ENCODE data around the gene MOB3A. TPM values are rescaled to one million over a fixed set of nuclear protein-coding genes. Genes with fewer than 3 reads are reported as not detected.

MOB3A gene
- 31.2 and 36.7 TPM in 2 replicates for total RNA-seq

- H3K4me3 ChIP-seq (ENCODE audit: low read depth, low read length) = peak within 1 kb of the TSS; percentile 76
- DNase-seq (ENCODE audit: low read depth) = peak; percentile 96
- TF ChIP-seq, protein P1, sequence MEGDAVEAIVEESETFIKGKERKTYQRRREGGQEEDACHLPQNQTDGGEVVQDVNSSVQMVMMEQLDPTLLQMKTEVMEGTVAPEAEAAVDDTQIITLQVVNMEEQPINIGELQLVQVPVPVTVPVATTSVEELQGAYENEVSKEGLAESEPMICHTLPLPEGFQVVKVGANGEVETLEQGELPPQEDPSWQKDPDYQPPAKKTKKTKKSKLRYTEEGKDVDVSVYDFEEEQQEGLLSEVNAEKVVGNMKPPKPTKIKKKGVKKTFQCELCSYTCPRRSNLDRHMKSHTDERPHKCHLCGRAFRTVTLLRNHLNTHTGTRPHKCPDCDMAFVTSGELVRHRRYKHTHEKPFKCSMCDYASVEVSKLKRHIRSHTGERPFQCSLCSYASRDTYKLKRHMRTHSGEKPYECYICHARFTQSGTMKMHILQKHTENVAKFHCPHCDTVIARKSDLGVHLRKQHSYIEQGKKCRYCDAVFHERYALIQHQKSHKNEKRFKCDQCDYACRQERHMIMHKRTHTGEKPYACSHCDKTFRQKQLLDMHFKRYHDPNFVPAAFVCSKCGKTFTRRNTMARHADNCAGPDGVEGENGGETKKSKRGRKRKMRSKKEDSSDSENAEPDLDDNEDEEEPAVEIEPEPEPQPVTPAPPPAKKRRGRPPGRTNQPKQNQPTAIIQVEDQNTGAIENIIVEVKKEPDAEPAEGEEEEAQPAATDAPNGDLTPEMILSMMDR (IDR thresholded peaks at IDR 0.05; ENCODE audit: insufficient read depth, low read depth, low read length) = peak; percentile 35
Measured at GRCh38 chr19:2096034-2096479, at the start of gene MOB3A. Gene MOB3A, minus strand, starts transcription at chr19:2096326. Its CDS starts 17,766 bp downstream, at chr19:2078560.

- DNase-seq (ENCODE audit: low read depth) = no peak
- H3K4me3 ChIP-seq (ENCODE audit: low read depth, low read length) = no peak overlapping the region
- TF ChIP-seq, protein P1 (IDR thresholded peaks at IDR 0.05; ENCODE audit: insufficient read depth, low read depth, low read length) = no peak
Measured at GRCh38 chr19:2145831-2146241, 49.7 kb upstream of the MOB3A start.

DNA sequence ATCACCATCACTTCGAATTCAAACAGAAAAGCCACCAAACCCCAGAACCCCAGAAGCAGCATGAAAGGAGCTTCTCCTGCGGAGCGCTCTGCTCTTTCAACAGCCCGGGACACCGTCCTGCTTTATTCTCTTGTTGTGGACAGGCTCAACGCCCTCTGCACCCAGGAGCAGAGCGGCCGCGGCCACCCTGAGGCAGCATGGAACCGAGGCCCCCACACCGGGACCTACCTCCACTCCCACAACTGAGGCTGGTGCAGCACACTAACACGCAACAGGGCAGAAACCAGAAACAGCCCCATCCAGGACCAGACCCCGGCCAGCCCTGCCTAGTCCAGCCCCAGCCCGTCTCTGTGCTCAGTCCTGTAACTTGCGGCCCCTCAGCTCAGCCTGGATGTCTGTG lies 48.1 kb upstream of the MOB3A start:
- TF ChIP-seq, protein P1 (IDR thresholded peaks at IDR 0.05; ENCODE audit: insufficient read depth, low read depth, low read length) = no peak
- H3K4me3 ChIP-seq (ENCODE audit: low read depth, low read length) = no peak overlapping the region
- no peak for DNase-seq (ENCODE audit: low read depth)

GRCh38 chr19:2142173-2142829 lies 46.2 kb upstream of the MOB3A start:
- H3K4me3 ChIP-seq (ENCODE audit: low read depth, low read length) = no peak overlapping the region
- DNase-seq (ENCODE audit: low read depth) = no peak
- TF ChIP-seq, protein P1 (IDR thresholded peaks at IDR 0.05; ENCODE audit: insufficient read depth, low read depth, low read length) = no peak

DNA sequence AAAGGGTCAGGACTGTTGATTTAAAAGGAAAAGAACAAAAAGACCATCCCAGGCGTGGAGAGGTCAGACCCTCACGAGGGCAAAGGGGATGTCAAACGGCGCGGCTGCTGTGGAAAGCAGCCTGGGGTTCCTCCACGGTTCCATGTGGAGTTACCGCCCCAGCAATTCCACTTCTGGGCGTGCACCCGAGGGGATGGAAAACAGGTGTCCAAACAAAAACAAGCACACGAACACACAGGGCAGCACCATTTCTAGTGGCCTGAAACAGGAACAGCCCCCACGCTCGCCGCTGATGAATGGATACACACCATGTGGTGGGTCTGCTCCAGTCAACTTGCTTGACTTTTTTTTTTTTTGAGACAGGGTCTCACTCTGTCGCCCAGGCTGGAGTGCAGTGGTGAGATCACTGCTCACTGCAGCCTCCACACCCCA lies 44.0 kb upstream of the MOB3A start:
- TF ChIP-seq, protein P1 (IDR thresholded peaks at IDR 0.05; ENCODE audit: insufficient read depth, low read depth, low read length) = no peak
- H3K4me3 ChIP-seq (ENCODE audit: low read depth, low read length) = no peak overlapping the region
- DNase-seq (ENCODE audit: low read depth) = no peak

DNA sequence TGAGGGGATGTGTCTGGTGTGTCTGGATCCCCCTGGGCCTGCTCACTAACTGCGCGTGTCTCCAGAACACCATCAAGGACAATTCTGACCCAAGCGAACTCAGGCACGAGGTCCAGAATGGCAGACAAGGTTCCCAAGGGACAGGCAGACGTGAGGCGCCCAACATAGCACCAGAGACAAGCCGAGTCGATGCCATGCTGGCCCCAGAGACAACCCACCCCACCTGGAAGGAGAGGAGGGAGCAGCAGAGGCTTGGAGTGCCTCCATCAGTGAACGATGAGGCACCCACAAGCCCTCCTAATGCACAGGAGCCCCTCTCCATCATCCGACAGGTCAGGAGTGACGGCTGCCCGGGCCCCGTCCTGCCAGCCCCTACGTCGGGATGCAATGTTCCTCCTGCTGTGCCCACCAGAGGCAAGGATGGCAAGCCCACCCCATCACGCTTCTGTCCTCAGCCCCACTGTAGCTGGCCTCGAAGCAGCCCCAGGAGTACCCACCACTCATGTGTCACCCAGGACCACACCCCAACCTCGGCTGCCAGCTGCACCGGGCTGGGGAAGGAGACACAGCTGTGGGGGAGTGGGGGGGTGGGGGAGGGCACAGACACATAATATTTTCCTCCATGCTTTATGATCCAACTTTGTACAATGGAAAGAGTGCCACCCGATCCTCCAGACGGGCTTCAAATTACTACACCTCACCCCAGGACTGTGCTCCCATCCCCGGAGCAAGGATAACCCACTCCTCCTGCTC lies 43.4 kb upstream of the MOB3A start:
- DNase-seq (ENCODE audit: low read depth) = no peak
- TF ChIP-seq, protein P1 (IDR thresholded peaks at IDR 0.05; ENCODE audit: insufficient read depth, low read depth, low read length) = no peak
- H3K4me3 ChIP-seq (ENCODE audit: low read depth, low read length) = no peak overlapping the region

Measured in fibroblast of villous mesenchyme (primary cell).